Vagina (tissue), 2 donors: ENCODE data around the gene HARS2.

Experiments
- POLR2A ChIP-seq, 2 donors: fragments of 450-650 bp; IDR thresholded peaks; one replicate each; pipeline ENCODE4 v1.6.1; 2017; ENCODE audit warnings: antibody characterized with exemption in 2 of 2, mild to moderate bottlenecking in 2 of 2, moderate library complexity in 2 of 2
- POLR2AphosphoS5 ChIP-seq, 2 donors: sonication (generic); formaldehyde crosslinking; IDR thresholded peaks; one replicate each; pipeline ENCODE4 v1.9.0; 2017; ENCODE audit warnings: antibody characterized with exemption in 2 of 2, mild to moderate bottlenecking in 2 of 2, low read depth in 1 of 2; ENCODE audit not compliant: insufficient read depth in 1 of 2
- TF ChIP-seq, protein P1 (sequence below), 3 experiments: fragments of 450-650 bp in 2 of 3; fragments of 200-600 bp in 1 of 3; sonication (generic) in 1 of 3; IDR thresholded peaks; one replicate each; pipeline ENCODE4 v1.5.1; 2017 to 2019; ENCODE audit warnings: antibody characterized with exemption in 3 of 3, mild to moderate bottlenecking in 2 of 3, moderate library complexity in 2 of 3

- TF ChIP-seq, protein P1, sequence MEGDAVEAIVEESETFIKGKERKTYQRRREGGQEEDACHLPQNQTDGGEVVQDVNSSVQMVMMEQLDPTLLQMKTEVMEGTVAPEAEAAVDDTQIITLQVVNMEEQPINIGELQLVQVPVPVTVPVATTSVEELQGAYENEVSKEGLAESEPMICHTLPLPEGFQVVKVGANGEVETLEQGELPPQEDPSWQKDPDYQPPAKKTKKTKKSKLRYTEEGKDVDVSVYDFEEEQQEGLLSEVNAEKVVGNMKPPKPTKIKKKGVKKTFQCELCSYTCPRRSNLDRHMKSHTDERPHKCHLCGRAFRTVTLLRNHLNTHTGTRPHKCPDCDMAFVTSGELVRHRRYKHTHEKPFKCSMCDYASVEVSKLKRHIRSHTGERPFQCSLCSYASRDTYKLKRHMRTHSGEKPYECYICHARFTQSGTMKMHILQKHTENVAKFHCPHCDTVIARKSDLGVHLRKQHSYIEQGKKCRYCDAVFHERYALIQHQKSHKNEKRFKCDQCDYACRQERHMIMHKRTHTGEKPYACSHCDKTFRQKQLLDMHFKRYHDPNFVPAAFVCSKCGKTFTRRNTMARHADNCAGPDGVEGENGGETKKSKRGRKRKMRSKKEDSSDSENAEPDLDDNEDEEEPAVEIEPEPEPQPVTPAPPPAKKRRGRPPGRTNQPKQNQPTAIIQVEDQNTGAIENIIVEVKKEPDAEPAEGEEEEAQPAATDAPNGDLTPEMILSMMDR (IDR thresholded peaks at IDR 0.05) = no peak
- no peak for TF ChIP-seq POLR2AphosphoS5 (IDR thresholded peaks at IDR 0.05; ENCODE audit: insufficient read depth in 1 of 2, low read depth in 1 of 2)
- TF ChIP-seq POLR2A (IDR thresholded peaks at IDR 0.05) = no peak
These were observed 19.7 kb upstream of the HARS2 start for GRCh38 chr5:140671472-140672125.
